ENCODE results near the gene CDH26. TPM values are rescaled to one million over a fixed set of nuclear protein-coding genes. Genes with fewer than 3 reads are reported as not detected.
"Not testable (repeated sequence)": the region's sequence is repeated elsewhere in the genome, so short reads cannot be mapped to it uniquely, and the experiment has no call there.

Gene CDH26
- total and polyA plus RNA-seq, 4 donors = 0.99 to 5.0 (median 1.5) TPM

DNA sequence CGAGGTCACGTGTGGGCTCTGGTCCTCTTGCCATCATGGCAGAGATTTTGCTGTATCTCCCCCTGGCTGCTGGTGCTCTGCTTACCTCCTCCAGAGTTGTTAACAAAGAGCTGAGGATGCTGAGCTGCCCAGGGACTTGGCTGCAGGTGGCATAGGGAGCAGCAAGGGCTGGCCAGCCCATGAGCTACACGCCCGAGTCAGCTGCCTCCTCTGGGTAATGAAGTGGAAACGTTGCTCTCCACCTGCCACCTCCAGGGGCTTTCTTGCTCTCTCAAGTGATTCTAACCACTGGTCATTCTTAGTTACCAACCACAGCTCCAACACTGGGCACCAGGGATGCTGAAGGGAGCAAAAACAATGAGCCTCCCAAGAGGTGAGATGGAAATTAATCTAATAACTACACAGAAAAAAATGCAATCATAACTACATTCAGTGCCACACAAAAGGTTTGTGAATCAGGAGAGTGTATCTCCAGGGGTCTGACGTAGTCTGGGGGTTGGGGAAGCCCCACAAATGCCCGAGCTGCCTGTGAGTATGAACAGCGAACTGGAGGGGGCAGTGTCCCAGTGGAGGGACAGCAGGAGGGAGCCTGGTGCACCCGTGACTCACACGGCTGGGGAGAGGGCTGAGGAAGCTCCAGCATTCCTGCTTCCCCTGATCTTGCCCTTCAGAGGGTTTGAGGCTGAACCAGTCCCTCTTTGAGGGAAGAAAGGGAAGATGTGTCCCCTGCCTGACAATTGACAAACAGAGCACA is 78.7 kb downstream of the CDH26 start:
- 76% methylated on average over 7 of the region's 10 CpGs for WGBS (ENCODE audit: insufficient coverage)
- no peak for DNase-seq (ENCODE audit: low read depth in 4 of 6, low spot score in 6 of 6)
- Histone ChIP-seq H3K9me3 (ENCODE audit: control insufficient read depth, insufficient read depth, low read length) (no peaks in the 10 kb centered on the region), H3K4me3 (ENCODE audit: low read depth, low read length) (no peak overlapping the region), H3K27ac (ENCODE audit: low read depth, low read length) (no peak overlapping the region), H3K27me3 (ENCODE audit: control insufficient read depth, insufficient read depth, low read length) (no peaks in the 10 kb centered on the region), H3K36me3 (ENCODE audit: control insufficient read depth, insufficient read depth, low read length) (no peaks in the 10 kb centered on the region), H3K4me1 (ENCODE audit: control insufficient read depth, insufficient read depth, low read length) (peaks cover 14% of the 10 kb centered on the region)

DNA sequence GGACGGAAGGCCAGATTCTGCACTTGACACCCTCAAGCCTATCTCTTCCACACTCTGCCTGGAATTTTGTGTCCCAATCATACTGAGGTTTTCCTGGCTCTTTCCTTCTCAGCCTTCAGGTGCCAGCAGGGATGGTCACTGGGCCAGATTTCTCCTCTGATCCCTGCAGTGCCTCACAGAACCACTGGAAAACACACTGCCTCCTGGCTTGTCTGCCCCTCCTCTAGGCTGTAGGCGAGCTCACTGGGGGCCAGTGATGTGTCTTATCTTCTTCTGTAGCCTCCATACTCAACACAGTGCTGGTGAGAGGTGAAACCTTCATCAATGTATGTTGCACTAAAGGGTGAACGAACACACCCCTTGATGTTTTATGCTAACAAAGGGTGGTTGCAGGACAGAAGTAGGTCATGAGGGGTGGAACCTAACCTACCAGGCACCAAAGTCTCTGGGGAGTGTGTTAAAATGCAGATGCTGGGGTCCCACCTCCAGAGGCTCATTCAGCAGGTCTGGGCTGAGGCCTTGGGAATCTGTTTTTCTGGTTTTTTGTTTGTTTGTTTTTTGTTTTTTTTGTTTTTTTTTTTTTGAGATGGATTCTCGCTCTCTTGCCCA is 80.3 kb downstream of the CDH26 start:
- Histone ChIP-seq H3K4me1 (ENCODE audit: control insufficient read depth, insufficient read depth, low read length) (peaks cover 12% of the 10 kb centered on the region), H3K4me3 (ENCODE audit: low read depth, low read length) (no peak overlapping the region), H3K36me3 (ENCODE audit: control insufficient read depth, insufficient read depth, low read length) (no peaks in the 10 kb centered on the region), H3K27ac (ENCODE audit: low read depth, low read length) (no peak overlapping the region), H3K9me3 (ENCODE audit: control insufficient read depth, insufficient read depth, low read length) (no peaks in the 10 kb centered on the region), H3K27me3 (ENCODE audit: control insufficient read depth, insufficient read depth, low read length) (no peaks in the 10 kb centered on the region)
- 93% methylated on average over 1 of the region's 4 CpGs for WGBS (ENCODE audit: insufficient coverage)
- DNase-seq (ENCODE audit: low read depth in 4 of 6, low spot score in 6 of 6) = no peak

- Histone ChIP-seq H3K4me3 (ENCODE audit: low read depth, low read length) (no peak overlapping the region), H3K27ac (ENCODE audit: low read depth, low read length) (no peak overlapping the region), H3K9me3 (ENCODE audit: control insufficient read depth, insufficient read depth, low read length) (no peaks in the 10 kb centered on the region), H3K36me3 (ENCODE audit: control insufficient read depth, insufficient read depth, low read length) (no peaks in the 10 kb centered on the region), H3K27me3 (ENCODE audit: control insufficient read depth, insufficient read depth, low read length) (no peaks in the 10 kb centered on the region), H3K4me1 (ENCODE audit: control insufficient read depth, insufficient read depth, low read length) (peaks cover 3% of the 10 kb centered on the region)
- 96% methylated on average over 3 of the region's 3 CpGs for WGBS (ENCODE audit: insufficient coverage)
- DNase-seq (ENCODE audit: low read depth in 4 of 6, low spot score in 6 of 6) = no peak
These were observed 81.3 kb downstream of the CDH26 start for GRCh38 chr20:60039526-60039925.

DNA sequence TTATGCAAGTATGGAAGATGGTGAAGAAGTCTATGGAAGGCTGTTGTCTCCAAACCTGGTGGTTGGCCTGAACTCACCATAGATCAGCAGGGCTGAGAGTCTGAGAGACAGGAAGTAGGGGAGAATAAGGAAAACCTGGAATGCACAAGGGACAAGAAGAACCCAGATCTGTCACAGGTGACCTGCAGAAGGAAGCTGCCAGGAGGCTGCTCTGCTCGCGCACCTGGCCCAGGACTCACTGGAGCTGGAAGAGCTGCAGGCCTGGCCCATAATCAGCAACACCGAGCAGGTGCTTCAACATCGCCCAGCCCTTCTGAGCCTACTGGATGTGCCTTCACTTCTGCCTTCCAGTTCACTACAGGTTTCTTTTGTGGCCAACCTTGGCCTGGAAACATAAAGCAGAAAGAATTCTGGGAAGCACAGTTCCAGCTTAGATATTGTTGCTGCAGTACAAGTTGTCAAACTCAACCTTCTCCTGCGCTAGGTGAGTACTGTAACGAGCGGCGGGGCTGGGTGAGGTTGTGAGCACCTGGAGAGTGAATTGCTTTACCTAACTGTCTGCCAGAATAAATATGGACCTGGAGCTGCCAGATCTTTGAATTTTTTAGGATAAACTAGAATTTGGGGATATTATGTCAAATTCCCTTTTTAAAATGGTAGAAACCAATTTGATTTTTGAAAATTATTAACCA is 82.4 kb downstream of the CDH26 start:
- Histone ChIP-seq H3K27me3 (ENCODE audit: control insufficient read depth, insufficient read depth, low read length) (no peaks in the 10 kb centered on the region), H3K9me3 (ENCODE audit: control insufficient read depth, insufficient read depth, low read length) (no peaks in the 10 kb centered on the region), H3K27ac (ENCODE audit: low read depth, low read length) (no peak overlapping the region), H3K4me1 (ENCODE audit: control insufficient read depth, insufficient read depth, low read length) (no peaks in the 10 kb centered on the region), H3K4me3 (ENCODE audit: low read depth, low read length) (no peak overlapping the region), H3K36me3 (ENCODE audit: control insufficient read depth, insufficient read depth, low read length) (no peaks in the 10 kb centered on the region)
- 97% methylated on average over 7 of the region's 8 CpGs for WGBS (ENCODE audit: insufficient coverage)
- DNase-seq (ENCODE audit: low read depth in 4 of 6, low spot score in 6 of 6) = no peak

- H3K4me3 ChIP-seq (ENCODE audit: low read depth, low read length); H3K27ac ChIP-seq (ENCODE audit: low read depth, low read length); H3K36me3 ChIP-seq (ENCODE audit: control insufficient read depth, insufficient read depth, low read length); H3K4me1 ChIP-seq (ENCODE audit: control insufficient read depth, insufficient read depth, low read length); DNase-seq (ENCODE audit: low read depth in 4 of 6, low spot score in 6 of 6); H3K27me3 ChIP-seq (ENCODE audit: control insufficient read depth, insufficient read depth, low read length); H3K9me3 ChIP-seq (ENCODE audit: control insufficient read depth, insufficient read depth, low read length): not testable (repeated sequence)
- WGBS (ENCODE audit: insufficient coverage) = no CpG with 5 or more reads among the region's 8 CpGs
These were observed 83.4 kb downstream of the CDH26 start for GRCh38 chr20:60041436-60042165.

GRCh38 chr20:60043435-60043834 is 85.2 kb downstream of the CDH26 start:
- no peaks in the 10 kb centered on the region for H3K9me3 ChIP-seq (ENCODE audit: control insufficient read depth, insufficient read depth, low read length)
- H3K27ac ChIP-seq (ENCODE audit: low read depth, low read length) = no peak overlapping the region
- H3K27me3 ChIP-seq (ENCODE audit: control insufficient read depth, insufficient read depth, low read length) = no peaks in the 10 kb centered on the region
- no peak overlapping the region for H3K4me3 ChIP-seq (ENCODE audit: low read depth, low read length)
- WGBS (ENCODE audit: insufficient coverage) = no CpG with 5 or more reads among the region's 3 CpGs
- H3K4me1 ChIP-seq (ENCODE audit: control insufficient read depth, insufficient read depth, low read length) = peaks cover 4% of the 10 kb centered on the region
- no peaks in the 10 kb centered on the region for H3K36me3 ChIP-seq (ENCODE audit: control insufficient read depth, insufficient read depth, low read length)
- no peak for DNase-seq (ENCODE audit: low read depth in 4 of 6, low spot score in 6 of 6)

GRCh38 chr20:60046011-60046413 is 87.8 kb downstream of the CDH26 start:
- peaks cover 10% of the 10 kb centered on the region for H3K4me1 ChIP-seq (ENCODE audit: control insufficient read depth, insufficient read depth, low read length)
- WGBS (ENCODE audit: insufficient coverage) = 23% methylated on average over 3 of the region's 4 CpGs
- H3K9me3 ChIP-seq (ENCODE audit: control insufficient read depth, insufficient read depth, low read length) = no peaks in the 10 kb centered on the region
- H3K27ac ChIP-seq (ENCODE audit: low read depth, low read length) = no peak overlapping the region
- no peaks in the 10 kb centered on the region for H3K36me3 ChIP-seq (ENCODE audit: control insufficient read depth, insufficient read depth, low read length)
- H3K27me3 ChIP-seq (ENCODE audit: control insufficient read depth, insufficient read depth, low read length) = no peaks in the 10 kb centered on the region
- no peak for DNase-seq (ENCODE audit: low read depth in 4 of 6, low spot score in 6 of 6)
- no peak overlapping the region for H3K4me3 ChIP-seq (ENCODE audit: low read depth, low read length)

- Histone ChIP-seq H3K27ac (ENCODE audit: low read depth, low read length) (no peak overlapping the region), H3K4me1 (ENCODE audit: control insufficient read depth, insufficient read depth, low read length) (peaks cover 10% of the 10 kb centered on the region), H3K27me3 (ENCODE audit: control insufficient read depth, insufficient read depth, low read length) (no peaks in the 10 kb centered on the region), H3K9me3 (ENCODE audit: control insufficient read depth, insufficient read depth, low read length) (no peaks in the 10 kb centered on the region), H3K36me3 (ENCODE audit: control insufficient read depth, insufficient read depth, low read length) (no peaks in the 10 kb centered on the region), H3K4me3 (ENCODE audit: low read depth, low read length) (no peak overlapping the region)
- no peak for DNase-seq (ENCODE audit: low read depth in 4 of 6, low spot score in 6 of 6)
- WGBS (ENCODE audit: insufficient coverage) = no CpG with 5 or more reads among the region's 2 CpGs
These were observed 88.2 kb downstream of the CDH26 start for GRCh38 chr20:60046436-60046835.

DNA sequence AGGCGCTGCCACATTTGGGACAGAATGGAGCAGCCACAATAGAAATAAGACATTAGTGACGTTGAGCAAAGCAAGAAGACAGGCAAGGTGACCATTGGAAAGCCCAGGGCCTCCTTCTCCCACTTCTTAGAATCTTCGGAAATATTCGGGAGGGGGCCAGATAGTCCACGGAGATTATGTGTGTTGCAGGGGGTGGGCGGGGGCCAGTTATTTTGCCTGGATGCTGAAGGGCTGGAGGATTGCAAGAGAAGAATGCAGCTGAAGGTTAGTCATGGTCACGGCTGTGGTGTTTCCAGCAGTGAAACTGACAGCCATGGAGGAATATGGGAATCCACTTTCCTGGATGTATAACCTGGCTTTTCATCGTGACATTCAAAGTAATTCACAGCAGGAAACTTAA is 88.6 kb downstream of the CDH26 start:
- WGBS (ENCODE audit: insufficient coverage) = 96% methylated on average over 5 of the region's 8 CpGs
- Histone ChIP-seq H3K9me3 (ENCODE audit: control insufficient read depth, insufficient read depth, low read length) (no peaks in the 10 kb centered on the region), H3K36me3 (ENCODE audit: control insufficient read depth, insufficient read depth, low read length) (no peaks in the 10 kb centered on the region), H3K27me3 (ENCODE audit: control insufficient read depth, insufficient read depth, low read length) (no peaks in the 10 kb centered on the region), H3K4me3 (ENCODE audit: low read depth, low read length) (no peak overlapping the region), H3K4me1 (ENCODE audit: control insufficient read depth, insufficient read depth, low read length) (peaks cover 10% of the 10 kb centered on the region), H3K27ac (ENCODE audit: low read depth, low read length) (no peak overlapping the region)
- DNase-seq (ENCODE audit: low read depth in 4 of 6, low spot score in 6 of 6) = no peak

Data from spinal cord (tissue), 10 donors.